HepG2 (cell line): Measurements from ENCODE around the gene DHRS11. TPM values are rescaled to one million over a fixed set of nuclear protein-coding genes. Genes with fewer than 3 reads are reported as not detected.
A peak's percentile ranks its signal among the peaks of the same experiment; 100 is the strongest.

ENCODE experiments used
- ARID4A ChIP-seq: sonication (generic); formaldehyde crosslinking; IDR thresholded peaks from 2 replicates; pipeline ENCODE4 v1.5.0; 2020; ENCODE audit warnings: mild to moderate bottlenecking, missing genetic modification reagents, borderline replicate concordance
- ERF ChIP-seq: IDR thresholded peaks from 2 replicates; pipeline ENCODE4 v1.6.1; 2018; ENCODE audit warnings: missing biosample characterization, missing genetic modification reagents
- HDAC2 ChIP-seq: sonication (generic); formaldehyde crosslinking; IDR thresholded peaks from 2 replicates; pipeline ENCODE4 v1.4.0; 2020; ENCODE audit warnings: missing genetic modification reagents
- MEF2D ChIP-seq: sonication (generic); formaldehyde crosslinking; IDR thresholded peaks from 2 replicates; pipeline ENCODE4 v1.5.1; 2020; ENCODE audit warnings: mild to moderate bottlenecking, missing genetic modification reagents
- MYC ChIP-seq: sonication (generic); formaldehyde crosslinking; IDR thresholded peaks from 2 replicates; pipeline ENCODE4 v1.9.0; 2021; ENCODE audit warnings: missing genetic modification reagents, borderline replicate concordance
- MYPOP ChIP-seq: sonication (generic); formaldehyde crosslinking; IDR thresholded peaks from 2 replicates; pipeline ENCODE4 v1.8.1; 2023; ENCODE audit warnings: mild to moderate bottlenecking, moderate library complexity, missing genetic modification reagents
- NKX3-1 ChIP-seq: sonication (generic); formaldehyde crosslinking; IDR thresholded peaks from 2 replicates; pipeline ENCODE4 v1.5.0; 2020; ENCODE audit warnings: missing genetic modification reagents
- RAD21 ChIP-seq: fragments of 450-650 bp; formaldehyde crosslinking; IDR thresholded peaks from 2 replicates; pipeline ENCODE4 v1.5.0; 2020; ENCODE audit warnings: mild to moderate bottlenecking
- RORA ChIP-seq: sonication (generic); formaldehyde crosslinking; IDR thresholded peaks from 2 replicates; pipeline ENCODE4 v1.5.0; 2020; ENCODE audit warnings: mild to moderate bottlenecking, missing genetic modification reagents, moderate library complexity
- RXRA ChIP-seq: sonication (generic); formaldehyde crosslinking; IDR thresholded peaks from 2 replicates; pipeline ENCODE4 v1.5.1; 2020; ENCODE audit warnings: missing genetic modification reagents
- SRSF1 ChIP-seq: fragments of 200-400 bp; formaldehyde crosslinking; optimal IDR thresholded peaks from 2 replicates; pipeline ENCODE3; 2017; ENCODE audit warnings: mild to moderate bottlenecking, low read depth, low read length, moderate library complexity
- TOPORS ChIP-seq: sonication (generic); formaldehyde crosslinking; IDR thresholded peaks from 2 replicates; pipeline ENCODE4 v1.8.0; 2023; ENCODE audit warnings: mild to moderate bottlenecking, missing genetic modification reagents
- ZBTB2 ChIP-seq: sonication (generic); formaldehyde crosslinking; IDR thresholded peaks from 2 replicates; pipeline ENCODE4 v1.8.0; 2022; ENCODE audit warnings: low read depth, missing genetic modification reagents
- ZNF251 ChIP-seq: sonication (generic); formaldehyde crosslinking; IDR thresholded peaks from 2 replicates; pipeline ENCODE4 v1.9.0; 2021; ENCODE audit warnings: mild to moderate bottlenecking, missing genetic modification reagents
- ZNF431 ChIP-seq: sonication (generic); formaldehyde crosslinking; IDR thresholded peaks from 2 replicates; pipeline ENCODE4 v1.9.0; 2022; ENCODE audit warnings: missing genetic modification reagents, low read depth, mild to moderate bottlenecking, borderline replicate concordance
- ZNF773 ChIP-seq: sonication (generic); formaldehyde crosslinking; IDR thresholded peaks from 2 replicates; pipeline ENCODE4 v1.4.0; 2020; ENCODE audit warnings: missing genetic modification reagents, borderline replicate concordance
- ZNF800 ChIP-seq: sonication (generic); formaldehyde crosslinking; IDR thresholded peaks from 2 replicates; pipeline ENCODE4 v1.4.0; 2020; ENCODE audit warnings: missing genetic modification reagents
- polyA plus RNA-seq, 8 experiments: library from polyadenylated mRNA; depleted of rRNA in 3 of 8; stranded (reverse) in 7 of 8; unstranded in 1 of 8; fragments of >200 nt; fragmentation: Illumina TruSeq in 4 of 8; extraction: Trizol in 4 of 8; gene quantifications; 2 replicates each; pipeline versions ENCODE4 v1.2.1 to v1.2.3, GENCODE V29; 2011 to 2016; ENCODE audit warnings: low read depth in 4 of 8, missing spikeins in 1 of 8, mixed read lengths in 1 of 8; ENCODE audit not compliant: insufficient read depth in 1 of 8
- total RNA-seq, 5 experiments: library from RNA; depleted of rRNA; stranded (reverse); fragments of >200 nt; fragmentation: Illumina TruSeq; extraction: Trizol; gene quantifications; 2 replicates each; pipeline ENCODE4 v1.2.3, GENCODE V29; 2016; ENCODE audit warnings: low read depth in 1 of 5

The DHRS11 gene
- total and polyA plus RNA-seq, 2 of the 13 experiments (the other 11 are each of a cell fraction or from before 2014, with no cell fraction given), result 28.4 to 41.9 TPM

- TF ChIP-seq MYPOP, result 0 out of 2 replicates have a peak, but pooled peaks have one; percentile 32
- TF ChIP-seq MEF2D, result no peak
- no peak for TF ChIP-seq NKX3-1 (CRISPR knock-in tag)
- no peak for TF ChIP-seq ZNF431 (CRISPR knock-in tag)
- no peak for TF ChIP-seq SRSF1
- no peak; the same call in 1 of the 2 replicates for TF ChIP-seq MYC (CRISPR knock-in tag)
- 0 out of 2 replicates have a peak, but pooled peaks have one; percentile 3 for TF ChIP-seq HDAC2 (CRISPR knock-in tag)
- TF ChIP-seq RXRA (CRISPR knock-in tag), result no peak
- TF ChIP-seq ARID4A, result peak; percentile 42
- no peak for TF ChIP-seq ERF (CRISPR knock-in tag)
- TF ChIP-seq ZNF800 (CRISPR knock-in tag), result no peak
- no peak for TF ChIP-seq RORA
- TF ChIP-seq RAD21 (CRISPR knock-in tag), result 0 out of 2 replicates have a peak, but pooled peaks have one; percentile 37
- TF ChIP-seq TOPORS, result no peak
- TF ChIP-seq ZBTB2, result no peak
- no peak for TF ChIP-seq ZNF251
- 0 out of 2 replicates have a peak, but pooled peaks have one; percentile 28 for TF ChIP-seq ZNF773
Observed at GRCh38 chr17:36591434-36592315, at the start of gene DHRS11 (continued).
